LNCAP (cell line): ENCODE measurements around the gene BSND.

Experiments
- TF ChIP-seq, protein P1 (sequence below): fragments of 450-650 bp; IDR thresholded peaks from 2 replicates; pipeline ENCODE4 v1.5.1; 2017; ENCODE audit warnings: mild to moderate bottlenecking

Gene BSND

DNA sequence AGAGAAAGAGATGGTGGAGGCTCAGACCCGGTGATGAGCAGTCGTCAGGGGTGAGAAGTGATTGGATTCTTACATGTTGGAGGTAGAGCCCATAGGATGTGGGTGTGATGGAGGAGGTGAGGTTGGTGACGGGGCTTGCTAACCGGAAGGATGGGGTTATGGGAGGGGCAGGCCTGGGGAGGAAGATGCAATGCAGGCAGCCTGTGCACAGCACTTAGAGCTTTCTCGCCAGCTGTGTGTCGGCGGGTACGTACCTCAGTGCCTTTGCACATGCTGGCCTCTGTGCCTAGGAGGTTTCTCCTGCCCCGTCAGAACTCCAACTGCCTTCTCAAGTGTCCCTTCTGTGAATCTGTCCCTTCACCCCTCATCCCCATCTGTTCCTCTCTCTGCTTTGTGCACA is 2.9 kb upstream of the BSND start:
- TF ChIP-seq, protein P1, sequence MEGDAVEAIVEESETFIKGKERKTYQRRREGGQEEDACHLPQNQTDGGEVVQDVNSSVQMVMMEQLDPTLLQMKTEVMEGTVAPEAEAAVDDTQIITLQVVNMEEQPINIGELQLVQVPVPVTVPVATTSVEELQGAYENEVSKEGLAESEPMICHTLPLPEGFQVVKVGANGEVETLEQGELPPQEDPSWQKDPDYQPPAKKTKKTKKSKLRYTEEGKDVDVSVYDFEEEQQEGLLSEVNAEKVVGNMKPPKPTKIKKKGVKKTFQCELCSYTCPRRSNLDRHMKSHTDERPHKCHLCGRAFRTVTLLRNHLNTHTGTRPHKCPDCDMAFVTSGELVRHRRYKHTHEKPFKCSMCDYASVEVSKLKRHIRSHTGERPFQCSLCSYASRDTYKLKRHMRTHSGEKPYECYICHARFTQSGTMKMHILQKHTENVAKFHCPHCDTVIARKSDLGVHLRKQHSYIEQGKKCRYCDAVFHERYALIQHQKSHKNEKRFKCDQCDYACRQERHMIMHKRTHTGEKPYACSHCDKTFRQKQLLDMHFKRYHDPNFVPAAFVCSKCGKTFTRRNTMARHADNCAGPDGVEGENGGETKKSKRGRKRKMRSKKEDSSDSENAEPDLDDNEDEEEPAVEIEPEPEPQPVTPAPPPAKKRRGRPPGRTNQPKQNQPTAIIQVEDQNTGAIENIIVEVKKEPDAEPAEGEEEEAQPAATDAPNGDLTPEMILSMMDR = no peak

DNA sequence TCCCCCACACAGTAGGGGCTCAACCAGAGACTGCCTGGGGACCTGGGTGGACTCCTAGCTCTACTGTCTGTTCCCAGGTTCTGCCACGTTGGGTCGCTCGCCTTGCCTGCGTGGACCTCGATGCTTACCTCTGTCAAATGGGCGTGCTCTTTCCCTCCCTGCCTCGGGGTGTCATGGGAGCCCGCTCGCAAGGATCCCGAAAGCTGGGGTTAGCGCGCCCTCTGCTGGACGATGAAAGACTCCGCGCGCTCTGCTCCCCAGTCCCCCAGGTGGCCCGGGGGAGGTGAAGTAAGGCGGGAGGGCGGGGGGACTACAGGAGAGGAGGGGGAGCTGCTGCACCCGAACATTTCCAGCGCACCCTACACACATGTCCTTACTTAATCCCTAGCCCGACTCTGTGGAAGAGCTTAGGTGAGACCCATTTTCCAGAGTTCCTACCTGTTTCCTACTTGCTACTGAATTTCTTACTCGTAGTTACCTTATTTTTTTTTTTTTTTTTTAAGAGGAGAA is 2.3 kb upstream of the BSND start:
- TF ChIP-seq, protein P1 = peak; percentile 89

DNA sequence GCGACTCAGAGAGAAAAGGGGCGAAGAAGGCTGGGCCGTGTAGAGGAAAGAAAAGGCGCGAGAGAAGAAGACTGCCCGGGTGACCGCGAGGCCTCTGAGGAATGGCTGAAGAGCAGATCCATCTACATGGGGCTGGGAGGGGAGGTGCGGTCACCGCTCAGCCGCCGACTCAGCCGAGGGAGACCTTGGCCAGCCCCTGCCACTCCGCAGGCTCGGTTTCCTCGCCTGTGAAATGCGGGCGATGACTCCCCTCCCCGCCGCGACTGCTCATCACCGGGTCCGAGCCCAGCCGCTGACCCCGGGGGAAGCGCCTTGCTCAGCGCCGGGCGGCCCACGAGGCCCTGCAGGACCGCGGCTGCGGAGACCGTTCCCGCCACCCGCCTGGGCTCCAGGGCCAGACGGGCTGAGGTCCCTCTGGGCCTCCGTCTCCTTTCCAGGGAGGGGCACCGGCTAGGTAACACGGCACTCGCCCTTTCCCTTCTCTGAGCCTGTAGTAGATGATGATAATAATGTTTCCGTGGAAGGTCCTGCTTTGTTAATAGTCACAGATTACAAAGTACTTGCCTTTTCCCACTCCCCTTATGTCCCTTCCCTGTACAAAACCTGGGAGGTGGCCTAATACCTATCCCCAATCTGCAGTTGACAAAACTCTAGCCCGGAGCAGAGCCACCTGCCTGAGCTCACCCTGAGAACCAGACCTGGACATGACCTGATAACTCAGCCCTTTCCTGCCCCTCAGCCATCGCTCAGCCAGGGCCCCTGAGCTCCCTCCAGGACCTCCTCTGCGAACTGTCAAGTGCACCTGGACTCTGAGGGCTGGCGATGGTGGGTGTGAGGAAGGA is 1.6 kb upstream of the BSND start:
- TF ChIP-seq, protein P1 = no peak

DNA sequence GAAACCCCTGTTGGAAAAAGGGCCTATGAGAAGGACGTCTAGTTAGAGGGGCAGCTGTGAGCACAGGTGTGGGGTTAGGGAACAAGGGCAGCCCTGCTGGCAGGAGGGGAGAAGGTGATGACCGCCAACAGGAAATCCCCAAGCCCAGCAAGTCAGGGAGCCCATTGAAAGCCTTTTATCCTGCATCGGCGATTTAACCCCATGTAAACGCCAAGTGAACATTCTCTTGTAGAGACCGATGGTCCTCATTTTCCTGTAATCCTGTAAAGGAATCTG is 1.1 kb upstream of the BSND start:
- TF ChIP-seq, protein P1 = no peak

DNA sequence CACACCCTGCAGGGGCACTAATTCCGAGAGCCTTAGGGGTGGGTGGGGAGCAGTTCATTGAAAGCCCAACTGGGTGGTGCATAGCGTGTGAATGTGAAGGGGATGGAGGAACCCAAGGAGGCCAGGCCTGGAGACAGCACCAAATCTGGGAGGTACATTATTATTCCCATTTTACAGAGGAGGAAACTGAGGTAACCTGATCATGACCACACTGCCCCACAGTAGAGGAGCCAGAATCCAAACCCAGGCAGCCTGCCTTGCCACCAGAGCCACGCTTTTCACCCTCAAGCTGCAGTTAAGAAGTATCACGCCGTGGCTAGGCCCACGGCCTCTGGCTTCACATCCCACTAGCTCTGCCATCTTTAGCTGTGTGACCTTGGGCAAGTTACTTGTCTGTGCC is 633 bp upstream of the BSND start:
- TF ChIP-seq, protein P1 = no peak

DNA sequence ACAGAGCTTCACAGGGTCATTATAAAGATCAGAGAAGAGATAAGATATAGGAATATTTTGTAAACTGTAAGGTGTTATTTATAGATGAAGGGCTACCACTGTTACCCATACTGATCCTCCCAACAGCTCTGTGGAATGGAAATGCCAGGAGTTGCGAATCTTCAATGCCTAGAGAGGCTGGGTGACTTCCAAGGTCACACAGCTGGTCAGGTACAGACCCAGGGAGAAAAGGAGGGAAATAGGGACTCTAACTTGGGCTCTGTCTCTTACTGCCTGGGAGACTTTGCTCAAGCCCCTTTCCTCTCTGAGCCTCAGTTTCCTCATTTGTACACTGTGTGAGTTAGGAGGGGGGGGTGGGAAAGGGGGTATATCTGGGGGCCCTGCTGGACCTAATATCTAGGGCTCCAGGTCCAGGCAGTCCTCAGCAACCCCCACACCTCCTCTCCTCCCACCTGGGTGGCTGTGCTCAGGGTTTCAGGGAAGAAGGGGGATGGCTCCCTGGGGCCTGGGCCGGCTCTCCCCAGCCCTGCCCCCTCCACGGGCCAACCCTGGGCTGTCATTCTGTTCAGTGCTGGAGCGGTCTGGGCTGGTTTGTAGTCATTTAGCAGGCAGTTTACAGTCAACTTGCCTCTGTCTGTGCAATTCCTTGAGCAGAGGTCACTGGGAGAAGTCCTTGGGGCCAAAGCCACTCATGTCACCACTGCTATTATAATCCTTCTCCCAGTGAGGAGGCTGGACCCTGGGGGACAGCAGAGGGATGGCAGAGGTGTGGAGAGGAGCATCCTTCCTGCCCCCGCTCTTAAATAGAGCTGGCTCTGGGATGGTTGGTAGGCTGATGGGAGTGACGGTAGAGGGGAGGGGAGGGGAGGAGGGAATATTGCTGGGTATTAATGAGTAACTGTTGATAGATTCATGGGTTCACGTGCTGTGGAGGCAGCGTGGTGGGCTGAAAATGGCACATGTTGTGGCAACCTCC is 1.7 kb downstream of the BSND start:
- TF ChIP-seq, protein P1 = no peak

DNA sequence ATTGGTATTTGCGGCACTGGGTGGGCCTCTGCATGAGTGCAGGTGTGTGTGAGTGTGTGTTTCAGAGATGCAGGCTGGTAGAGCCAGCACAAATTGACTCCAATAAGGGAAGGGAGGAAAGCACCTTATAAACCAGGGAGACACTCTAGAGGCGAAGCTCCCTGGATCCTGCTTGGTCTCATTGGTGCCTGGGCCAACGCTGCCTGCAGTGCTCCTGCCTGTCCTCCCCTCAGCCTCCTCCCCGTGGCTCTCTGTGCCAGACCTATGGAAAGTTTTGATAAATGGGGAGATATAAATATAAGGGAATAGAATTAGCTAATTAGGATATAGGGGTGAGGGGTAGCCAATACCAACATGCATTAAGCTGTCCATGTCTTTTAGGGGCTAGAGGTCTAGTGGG is 2.6 kb downstream of the BSND start:
- TF ChIP-seq, protein P1 = no peak
